Thymus (tissue), 11 donors: Measurements from ENCODE around the gene OR4K2. TPM values are rescaled to one million over a fixed set of nuclear protein-coding genes. Genes with fewer than 3 reads are reported as not detected.

Experiments used
- DNase-seq, 9 donors: peaks; one replicate each; pipeline ENCODE4 v3.0.0-alpha.2; 2013; ENCODE audit warnings: low spot score in 9 of 9, low read depth in 6 of 9, missing footprints in 1 of 9
- H3K27ac ChIP-seq, 2 donors: one replicate each; pipeline ENCODE4 v1.5.1; 2013; ENCODE audit warnings: control low read depth in 1 of 2, low read depth in 1 of 2, low read length in 1 of 2, mild to moderate bottlenecking in 1 of 2, moderate library complexity in 1 of 2
- H3K27me3 ChIP-seq, 2 donors: one replicate each; pipeline ENCODE4 v1.5.1; 2013; ENCODE audit warnings: low read length in 1 of 2; ENCODE audit not compliant: control insufficient read depth in 2 of 2, insufficient read depth in 1 of 2
- H3K36me3 ChIP-seq, 2 donors: one replicate each; pipeline ENCODE4 v1.5.1; 2013; ENCODE audit warnings: low read length in 1 of 2, mild to moderate bottlenecking in 1 of 2, moderate library complexity in 1 of 2; ENCODE audit not compliant: control insufficient read depth in 2 of 2, insufficient read depth in 2 of 2
- H3K4me1 ChIP-seq, 2 donors: one replicate each; pipeline ENCODE4 v1.5.1; 2013; ENCODE audit warnings: low read length in 2 of 2; ENCODE audit not compliant: control insufficient read depth in 2 of 2, insufficient read depth in 2 of 2
- H3K4me3 ChIP-seq, 2 donors: one replicate each; pipeline ENCODE4 v1.5.1; 2013; ENCODE audit warnings: low read length in 2 of 2, control low read depth in 1 of 2, mild to moderate bottlenecking in 1 of 2
- H3K9me3 ChIP-seq, 2 donors: one replicate each; pipeline ENCODE4 v1.5.1; 2013; ENCODE audit warnings: low read length in 1 of 2, mild to moderate bottlenecking in 1 of 2; ENCODE audit not compliant: control insufficient read depth in 2 of 2, insufficient read depth in 1 of 2
- WGBS: extraction: QIAGEN DNeasy Blood & Tissue Kit; methylation state at CpG from one replicate; pipeline ENCODE4 v1.1.7; 2013; 5-methylcytosine and 5-hydroxymethylcytosine counted together
- polyA plus RNA-seq: library from polyadenylated mRNA; stranded (reverse); fragments of 200-250 nt; gene quantifications from one replicate; pipeline ENCODE4 v1.2.3, GENCODE V29; 2013
- total RNA-seq: library from RNA; stranded (reverse); fragments of 120-200 nt; gene quantifications from one replicate; pipeline ENCODE4 v1.2.4, GENCODE V29; 2013
- donor health status: healthy.

OR4K2 gene
- total and polyA plus RNA-seq, 2 donors: under 0.01 TPM; not detected in 1

DNA sequence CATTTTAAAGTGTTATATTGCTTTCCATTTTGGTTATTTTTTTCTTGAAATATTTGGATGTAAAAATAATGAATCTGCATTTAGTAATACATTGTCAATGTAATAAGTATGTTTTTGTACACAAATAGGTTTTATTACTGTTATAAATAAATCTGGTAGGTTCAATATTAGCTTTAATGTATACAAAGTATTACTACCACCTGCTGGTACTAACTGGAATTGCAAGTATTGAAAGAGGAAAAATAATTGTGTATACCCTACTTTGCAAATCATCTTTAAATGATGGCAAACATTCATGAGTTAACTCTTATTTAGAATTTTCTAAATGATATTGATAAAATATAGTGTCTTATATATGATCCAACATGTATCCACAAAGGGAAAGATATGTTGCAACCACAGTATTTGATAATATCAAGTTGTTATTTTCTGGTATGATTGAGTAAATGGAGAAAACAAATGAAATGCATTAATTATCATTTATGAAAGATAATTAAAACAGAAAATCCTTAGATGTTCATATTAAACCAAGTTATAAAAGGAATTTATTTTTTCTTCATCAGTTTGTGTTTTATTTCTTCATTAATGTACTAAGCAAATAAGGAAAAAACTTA lies 3.2 kb downstream of the OR4K2 start:
- DNase-seq: peak in 1 of 9 donors; percentile 2
- Histone ChIP-seq H3K4me1 (no peaks in the 10 kb centered on the region), H3K27me3 (no peaks in the 10 kb centered on the region), H3K36me3 (no peaks in the 10 kb centered on the region), H3K9me3 (no peaks in the 10 kb centered on the region), H3K4me3 (no peak overlapping the region), H3K27ac (no peak overlapping the region)

DNA sequence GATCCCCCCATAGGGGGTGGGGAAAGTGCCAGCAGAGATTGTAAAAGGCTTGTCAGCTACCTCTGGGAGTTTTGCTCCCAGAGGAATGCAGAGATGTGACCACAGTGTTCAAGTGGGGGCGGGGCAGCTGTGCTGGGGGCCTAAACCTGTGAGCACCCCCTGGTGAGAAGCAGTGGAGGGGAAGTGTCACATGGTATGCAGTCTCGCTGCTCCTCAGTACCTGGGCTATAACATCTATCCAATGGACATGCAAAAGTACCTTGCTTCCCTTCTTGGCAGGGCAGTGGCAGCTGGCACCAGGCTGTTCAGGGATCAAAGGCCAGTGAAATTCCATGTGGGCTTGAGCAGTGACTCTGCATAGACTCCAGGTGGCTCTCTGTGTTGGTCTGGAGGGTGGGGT lies 20.3 kb downstream of the OR4K2 start:
- H3K27me3 ChIP-seq: no peaks in the 10 kb centered on the region
- no peak overlapping the region for H3K27ac ChIP-seq
- H3K4me1 ChIP-seq: no peaks in the 10 kb centered on the region
- no peak overlapping the region for H3K4me3 ChIP-seq
- H3K36me3 ChIP-seq: no peaks in the 10 kb centered on the region
- DNase-seq: no peak
- H3K9me3 ChIP-seq: peaks cover 2 to 15% of the 10 kb centered on the region in 2 donors
- 60% methylated on average over 2 of the region's 2 CpGs for WGBS

DNA sequence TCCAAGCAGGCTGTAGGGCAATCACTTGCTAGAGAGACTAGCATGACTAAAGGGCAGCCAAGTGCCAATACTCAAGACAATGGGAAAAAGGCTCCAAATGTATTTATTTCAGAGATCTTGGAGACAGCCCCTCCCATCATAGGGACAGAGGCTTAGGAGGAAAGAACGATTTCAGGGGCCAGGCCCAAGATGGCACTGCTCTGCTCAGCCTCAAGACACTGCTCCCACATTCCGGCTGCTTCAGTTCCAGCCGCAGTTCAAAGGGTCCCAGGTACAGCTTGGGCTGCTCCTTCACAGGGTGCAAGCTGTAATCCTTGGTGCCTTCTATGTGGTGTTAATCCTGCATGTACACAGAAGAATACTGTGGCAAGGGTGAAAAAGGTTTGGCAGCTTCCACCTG lies 26.1 kb downstream of the OR4K2 start:
- no peak for DNase-seq
- Histone ChIP-seq H3K27ac (no peak overlapping the region), H3K4me3 (no peak overlapping the region), H3K27me3 (no peaks in the 10 kb centered on the region), H3K36me3 (no peaks in the 10 kb centered on the region), H3K4me1 (no peaks in the 10 kb centered on the region), H3K9me3 (peaks cover 0 to 3% of the 10 kb centered on the region in 2 donors)
- WGBS: 76% methylated on average over 3 of the region's 3 CpGs

DNA sequence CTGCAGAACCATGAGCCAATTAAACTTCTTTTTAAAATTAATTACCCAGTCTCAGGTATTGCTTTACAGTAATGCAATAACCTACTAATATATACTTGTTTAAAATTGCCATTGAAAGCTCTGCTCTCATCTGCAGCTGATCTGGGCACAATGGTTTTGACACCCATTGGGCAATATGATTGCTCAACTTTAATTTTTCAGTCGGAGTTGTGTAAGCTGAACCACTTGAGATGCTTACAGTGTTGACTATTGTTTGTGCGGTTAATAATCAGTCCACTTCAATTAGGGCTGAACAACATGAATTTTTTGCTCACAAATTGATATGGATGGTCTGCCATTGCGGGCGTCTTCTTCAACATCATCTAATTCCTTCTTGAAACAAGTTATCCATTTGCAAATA lies 27.5 kb downstream of the OR4K2 start:
- no peaks in the 10 kb centered on the region for H3K4me1 ChIP-seq
- DNase-seq: no peak
- no peak overlapping the region for H3K27ac ChIP-seq
- no peak overlapping the region for H3K4me3 ChIP-seq
- H3K9me3 ChIP-seq: peaks cover 0 to 3% of the 10 kb centered on the region in 2 donors
- H3K27me3 ChIP-seq: no peaks in the 10 kb centered on the region
- 82% methylated on average over 4 of the region's 4 CpGs for WGBS
- H3K36me3 ChIP-seq: no peaks in the 10 kb centered on the region

DNA sequence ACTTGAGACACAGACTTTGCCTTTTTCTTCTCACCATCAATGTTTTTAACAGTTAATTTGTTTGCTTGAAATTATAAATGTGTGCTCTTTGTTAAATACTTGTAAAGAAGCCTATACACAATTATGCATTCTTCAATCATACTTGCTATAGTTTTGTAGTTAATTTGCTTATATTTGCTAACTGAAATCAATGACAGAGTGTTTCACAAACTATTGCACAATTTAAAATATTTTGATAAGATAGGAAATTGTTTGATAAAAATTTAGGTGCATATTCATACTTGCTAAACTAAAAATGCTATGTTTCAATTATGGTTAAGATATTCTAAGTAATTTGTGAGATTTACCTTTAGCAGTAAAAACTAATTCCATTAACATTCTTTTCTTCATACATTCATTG lies 31.7 kb downstream of the OR4K2 start:
- DNase-seq: no peak
- Histone ChIP-seq H3K4me3 (no peak overlapping the region), H3K9me3 (peaks cover 0 to 3% of the 10 kb centered on the region in 2 donors), H3K4me1 (no peaks in the 10 kb centered on the region), H3K36me3 (no peaks in the 10 kb centered on the region), H3K27me3 (no peaks in the 10 kb centered on the region), H3K27ac (no peak overlapping the region)

DNA sequence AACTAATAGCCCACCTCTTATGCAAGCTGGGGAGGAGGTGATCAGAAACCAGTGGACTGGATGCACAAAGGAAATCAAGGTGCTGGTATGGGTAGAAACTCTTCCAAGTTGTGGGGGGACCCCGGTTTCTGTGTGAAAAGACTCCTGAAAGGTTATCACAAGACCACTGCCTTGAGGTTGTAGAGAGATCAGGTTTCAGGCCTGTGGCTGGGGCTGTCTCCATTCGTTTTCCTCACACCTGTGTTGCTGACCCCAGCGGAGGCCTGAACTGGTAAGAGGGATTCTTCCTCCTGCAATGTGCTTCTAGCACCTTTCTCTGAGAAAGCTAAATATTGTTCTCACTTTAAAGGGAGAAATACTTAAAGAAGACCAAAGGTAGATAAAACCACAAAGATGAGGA lies 36.2 kb downstream of the OR4K2 start:
- H3K27me3 ChIP-seq: no peaks in the 10 kb centered on the region
- no peak overlapping the region for H3K4me3 ChIP-seq
- WGBS: 57% methylated on average over 3 of the region's 3 CpGs
- no peaks in the 10 kb centered on the region for H3K4me1 ChIP-seq
- H3K36me3 ChIP-seq: no peaks in the 10 kb centered on the region
- DNase-seq: no peak
- no peak overlapping the region for H3K27ac ChIP-seq
- H3K9me3 ChIP-seq: peaks cover 0 to 5% of the 10 kb centered on the region in 2 donors

DNA sequence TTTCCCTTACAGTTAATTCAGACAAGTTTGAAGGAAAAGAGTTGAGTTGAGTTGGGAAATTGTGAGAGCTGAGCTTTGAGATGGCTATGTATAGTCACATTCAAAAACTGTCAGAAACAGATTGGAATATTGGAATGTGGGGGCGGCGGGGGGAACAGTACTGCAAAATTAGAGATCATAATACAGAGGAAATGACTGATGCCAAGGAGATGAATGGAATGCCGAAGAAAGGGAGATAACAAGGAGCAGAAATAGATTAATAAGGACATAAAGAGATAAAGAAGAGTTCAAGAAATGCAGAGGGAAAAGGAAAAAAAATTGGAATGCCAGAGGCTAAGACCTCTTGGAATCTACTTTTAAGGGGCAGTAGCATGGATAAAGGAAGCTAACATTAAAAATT lies 42.3 kb downstream of the OR4K2 start:
- Histone ChIP-seq H3K9me3 (peaks cover 0 to 3% of the 10 kb centered on the region in 2 donors), H3K27me3 (no peaks in the 10 kb centered on the region), H3K27ac (no peak overlapping the region), H3K4me3 (no peak overlapping the region), H3K36me3 (no peaks in the 10 kb centered on the region), H3K4me1 (no peaks in the 10 kb centered on the region)
- WGBS: 77% methylated on average over 3 of the region's 3 CpGs
- DNase-seq: no peak

DNA sequence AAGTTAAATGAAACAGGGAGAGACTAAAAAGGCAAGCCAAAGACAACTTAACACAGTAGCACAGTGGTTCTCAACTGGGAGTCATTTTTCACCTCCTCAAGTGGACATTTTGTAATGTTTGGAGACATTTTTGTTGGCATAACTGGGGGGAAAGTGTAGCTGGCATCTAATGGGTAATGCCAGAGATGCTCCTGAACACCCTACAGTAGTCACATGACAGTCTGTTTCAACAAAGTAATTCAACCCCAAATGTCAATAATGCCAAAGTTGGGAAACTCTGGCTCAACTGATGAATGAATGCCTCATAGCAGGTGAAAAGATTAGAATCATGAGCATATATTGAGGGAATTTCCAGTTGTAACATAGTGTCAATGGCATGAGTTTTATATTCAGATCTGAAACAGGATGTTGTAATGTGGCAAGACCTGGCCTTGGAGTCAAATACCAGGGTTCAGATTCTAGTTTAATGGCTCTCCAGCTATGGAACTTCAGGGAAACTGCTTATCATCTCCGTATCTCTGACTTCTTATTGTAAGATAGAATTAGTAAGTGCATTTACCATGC lies 43.1 kb downstream of the OR4K2 start:
- DNase-seq: no peak
- no peaks in the 10 kb centered on the region for H3K4me1 ChIP-seq
- peaks cover 0 to 3% of the 10 kb centered on the region in 2 donors for H3K9me3 ChIP-seq
- no peak overlapping the region for H3K27ac ChIP-seq
- WGBS: 65% methylated on average over 1 of the region's 1 CpG
- no peak overlapping the region for H3K4me3 ChIP-seq
- no peaks in the 10 kb centered on the region for H3K27me3 ChIP-seq
- no peaks in the 10 kb centered on the region for H3K36me3 ChIP-seq

DNA sequence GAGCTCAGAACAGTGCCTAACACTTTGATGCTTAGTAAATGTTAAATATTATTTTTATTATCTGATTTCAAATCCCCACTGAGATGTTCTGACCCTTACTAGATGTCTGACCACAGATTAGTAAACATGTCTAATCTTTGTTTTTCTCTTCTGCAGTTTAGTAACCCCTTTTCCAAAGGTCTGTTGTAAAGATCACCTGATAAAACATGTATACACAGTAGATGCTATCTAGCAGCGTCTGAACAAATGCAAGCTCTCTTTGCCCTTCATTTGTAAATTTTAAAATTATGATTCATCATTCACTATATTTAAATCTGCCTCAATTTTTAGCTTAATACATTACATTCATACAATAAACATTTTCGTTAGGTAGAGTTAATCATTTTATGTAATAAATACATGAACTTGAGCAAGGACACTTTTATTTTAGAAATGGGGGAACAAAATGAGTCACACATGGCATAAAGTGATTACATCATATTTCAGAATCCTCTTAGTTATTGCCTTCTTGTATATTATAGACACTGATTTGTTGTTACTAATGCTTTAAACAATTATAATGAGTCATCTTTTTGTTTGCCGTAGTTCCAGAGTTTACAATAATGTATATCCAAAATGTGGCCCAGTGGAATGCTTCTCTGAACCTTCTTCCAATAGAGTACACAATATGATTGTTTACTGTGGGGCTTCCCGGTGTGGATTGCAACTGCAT lies 43.8 kb downstream of the OR4K2 start:
- no peak for DNase-seq
- Histone ChIP-seq H3K27ac (no peak overlapping the region), H3K4me3 (no peak overlapping the region), H3K36me3 (no peaks in the 10 kb centered on the region), H3K4me1 (no peaks in the 10 kb centered on the region), H3K27me3 (no peaks in the 10 kb centered on the region), H3K9me3 (peaks cover 0 to 3% of the 10 kb centered on the region in 2 donors)
- WGBS: 62% methylated on average over 4 of the region's 4 CpGs
